ENCODE measurements around the gene CHST3.
"Not testable (repeated sequence)": the region's sequence is repeated elsewhere in the genome, so short reads cannot be mapped to it uniquely, and the experiment has no call there.

Gene CHST3

DNA sequence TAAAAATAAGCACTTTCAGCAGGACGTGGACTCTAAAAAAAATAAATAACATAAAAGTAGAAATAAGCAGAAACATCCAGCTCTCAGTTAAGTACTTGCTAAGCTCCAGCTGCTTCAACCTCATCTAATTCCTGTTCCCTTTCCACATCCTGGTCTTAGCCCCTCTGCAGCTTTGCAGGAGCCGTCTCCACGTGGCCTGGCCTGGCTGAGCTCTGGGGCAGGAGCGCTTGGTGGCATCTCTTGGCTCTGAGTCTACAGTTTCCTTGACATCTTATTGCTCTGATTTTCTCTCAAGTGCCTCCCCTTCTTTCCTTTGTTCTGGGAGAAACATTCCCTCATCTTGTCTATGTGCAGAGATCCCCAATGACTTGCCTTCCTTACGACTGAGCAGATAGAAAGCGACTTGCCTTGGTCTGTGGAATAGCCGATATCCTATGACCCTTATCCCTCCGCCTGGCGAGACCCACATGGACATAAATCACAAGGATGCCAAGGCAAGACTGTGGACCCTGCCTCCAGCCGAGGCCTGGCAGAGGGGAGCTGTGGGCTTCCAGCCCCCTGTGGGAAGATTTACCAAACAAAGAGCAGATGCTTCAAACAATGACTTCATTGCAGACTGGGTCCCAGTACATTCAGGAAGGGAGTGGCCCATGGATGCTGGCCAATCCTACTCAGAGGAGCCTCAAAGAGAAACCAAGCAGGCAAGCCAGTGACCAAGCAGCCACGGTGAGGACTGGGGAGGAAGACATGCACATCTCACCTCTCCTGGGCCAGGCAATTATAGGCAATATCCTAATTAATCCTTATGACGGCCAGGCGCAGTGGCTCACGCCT, 62.3 kb downstream of the CHST3 start:
- no peaks in the 10 kb centered on the region for H3K4me1 ChIP-seq (ENCODE audit: control insufficient read depth, insufficient read depth, low read length)

DNA sequence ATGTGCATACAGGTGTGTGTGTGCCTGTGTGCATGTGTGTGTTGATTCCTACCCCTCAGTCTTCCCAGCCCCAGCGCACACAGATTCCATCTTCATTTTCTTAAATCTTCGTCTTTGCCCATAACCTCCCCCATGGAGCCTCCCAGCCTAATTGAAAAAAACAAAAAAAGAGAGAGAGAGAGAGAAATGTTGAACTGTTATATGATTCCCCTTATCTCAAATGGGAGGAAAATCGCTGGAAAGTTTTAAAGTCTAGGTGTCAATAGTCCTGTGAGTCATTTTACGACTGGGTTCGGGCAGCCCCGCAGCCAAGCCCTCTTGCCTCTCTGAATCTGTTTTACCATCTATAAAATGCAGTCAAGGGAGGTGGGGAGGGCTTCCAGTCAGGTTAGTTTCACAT, 63.3 kb downstream of the CHST3 start:
- H3K9me3 ChIP-seq (ENCODE audit: control insufficient read depth, insufficient read depth, low read length) = no peaks in the 10 kb centered on the region
- no peak overlapping the region for H3K27ac ChIP-seq (ENCODE audit: low read depth, low read length)
- H3K4me1 ChIP-seq (ENCODE audit: control insufficient read depth, insufficient read depth, low read length) = no peaks in the 10 kb centered on the region
- no peak overlapping the region for H3K4me3 ChIP-seq (ENCODE audit: low read depth, low read length)
- H3K36me3 ChIP-seq (ENCODE audit: control insufficient read depth, insufficient read depth, low read length) = no peaks in the 10 kb centered on the region
- H3K27me3 ChIP-seq (ENCODE audit: control insufficient read depth, insufficient read depth, low read length) = no peaks in the 10 kb centered on the region
- no peak overlapping the region for H3K9ac ChIP-seq (ENCODE audit: low read depth, low read length)

More for the DNA sequence above, 62.3 kb downstream of the CHST3 start:
- no peak overlapping the region for H3K27ac ChIP-seq (ENCODE audit: low read depth, low read length)
- H3K27me3 ChIP-seq (ENCODE audit: control insufficient read depth, insufficient read depth, low read length) = no peaks in the 10 kb centered on the region
- no peak overlapping the region for H3K4me3 ChIP-seq (ENCODE audit: low read depth, low read length)
- H3K9me3 ChIP-seq (ENCODE audit: control insufficient read depth, insufficient read depth, low read length) = no peaks in the 10 kb centered on the region
- H3K9ac ChIP-seq (ENCODE audit: low read depth, low read length) = no peak overlapping the region
- no peaks in the 10 kb centered on the region for H3K36me3 ChIP-seq (ENCODE audit: control insufficient read depth, insufficient read depth, low read length)

DNA sequence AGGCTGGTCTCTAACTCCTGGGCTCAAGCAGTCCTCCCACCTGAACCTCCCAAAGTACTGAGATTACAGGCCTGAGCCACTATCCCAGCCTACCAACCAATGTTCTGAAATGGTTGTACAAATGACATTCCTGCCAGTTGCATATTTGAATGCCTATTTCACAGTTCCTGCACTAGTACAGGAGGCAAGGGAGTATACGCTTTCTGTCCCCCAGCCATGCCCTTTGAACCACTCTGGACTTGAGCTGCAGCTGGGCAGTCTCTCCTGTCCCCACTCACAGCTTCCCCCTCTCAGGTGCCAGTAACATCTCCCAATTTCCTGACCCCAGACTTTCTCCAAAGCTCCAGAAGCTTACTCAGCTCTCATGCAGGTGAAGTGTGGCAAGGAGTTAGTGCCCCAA, 65.2 kb downstream of the CHST3 start:
- Histone ChIP-seq H3K27me3 (ENCODE audit: control insufficient read depth, insufficient read depth, low read length) (no peaks in the 10 kb centered on the region), H3K36me3 (ENCODE audit: control insufficient read depth, insufficient read depth, low read length) (no peaks in the 10 kb centered on the region), H3K4me1 (ENCODE audit: control insufficient read depth, insufficient read depth, low read length) (no peaks in the 10 kb centered on the region), H3K9me3 (ENCODE audit: control insufficient read depth, insufficient read depth, low read length) (no peaks in the 10 kb centered on the region), H3K27ac (ENCODE audit: low read depth, low read length) (no peak overlapping the region), H3K4me3 (ENCODE audit: low read depth, low read length) (no peak overlapping the region), H3K9ac (ENCODE audit: low read depth, low read length) (no peak overlapping the region)

DNA sequence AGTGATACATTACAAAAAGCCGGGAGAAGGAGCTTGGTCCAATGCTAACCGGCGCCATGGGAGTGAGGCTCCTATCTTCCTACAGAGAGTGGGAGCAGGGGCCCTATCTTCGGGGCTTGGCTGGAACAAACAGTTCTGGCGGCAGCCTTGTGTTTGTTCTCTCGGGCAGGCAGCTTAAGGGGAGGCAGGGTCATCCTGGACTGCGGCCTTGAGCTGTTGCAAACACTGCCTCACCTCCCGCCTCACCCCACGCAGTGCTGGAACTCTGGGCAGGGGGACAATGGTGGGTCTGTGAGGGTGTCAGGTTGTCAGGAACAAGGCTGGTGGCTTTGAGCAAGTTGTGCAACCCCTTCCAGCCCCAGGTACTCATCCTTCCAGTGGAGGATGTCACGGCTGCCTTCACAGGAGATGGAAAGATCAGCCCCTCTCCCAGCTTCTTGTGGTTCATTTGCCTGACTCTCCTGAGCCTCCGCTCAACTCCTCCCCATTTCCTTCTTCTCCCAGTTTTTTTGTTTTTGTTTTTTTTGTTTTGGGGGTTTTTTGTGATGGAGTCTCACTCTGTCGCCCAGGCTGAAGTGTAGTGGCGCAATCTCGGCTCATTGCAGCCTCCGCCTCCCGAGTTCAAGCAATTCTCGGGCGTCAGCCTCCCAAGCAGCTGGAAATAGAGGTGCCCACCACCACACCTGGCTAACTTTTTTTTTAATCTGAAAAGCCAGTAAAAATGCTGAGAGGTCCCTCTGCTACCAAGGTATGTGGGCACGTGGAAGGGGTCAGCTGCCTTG, 66.8 kb downstream of the CHST3 start:
- no peaks in the 10 kb centered on the region for H3K27me3 ChIP-seq (ENCODE audit: control insufficient read depth, insufficient read depth, low read length)

DNA sequence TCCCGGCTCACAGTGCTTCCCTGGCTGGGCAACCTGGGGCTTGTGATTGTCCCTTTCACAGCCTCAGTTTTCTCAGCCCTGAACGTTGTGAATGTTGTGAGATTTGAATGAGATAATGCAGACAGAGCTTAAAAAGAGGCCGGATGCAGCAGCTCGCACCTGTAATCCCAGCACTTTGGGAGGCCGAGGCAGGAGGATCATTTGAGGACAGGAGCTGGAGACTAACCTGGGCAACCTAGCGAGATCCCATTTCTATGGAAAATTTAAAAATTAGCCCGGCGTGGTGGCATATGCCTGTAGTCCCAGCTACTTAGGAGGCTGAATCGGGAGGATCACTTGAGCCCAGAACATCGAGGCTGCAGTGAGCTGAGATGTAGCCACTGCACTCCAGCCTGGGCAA, 67.5 kb downstream of the CHST3 start:
- Histone ChIP-seq H3K9ac (ENCODE audit: low read depth, low read length) (no peak overlapping the region), H3K27ac (ENCODE audit: low read depth, low read length) (no peak overlapping the region), H3K4me1 (ENCODE audit: control insufficient read depth, insufficient read depth, low read length) (no peaks in the 10 kb centered on the region), H3K27me3 (ENCODE audit: control insufficient read depth, insufficient read depth, low read length) (no peaks in the 10 kb centered on the region), H3K36me3 (ENCODE audit: control insufficient read depth, insufficient read depth, low read length) (no peaks in the 10 kb centered on the region), H3K4me3 (ENCODE audit: low read depth, low read length) (no peak overlapping the region), H3K9me3 (ENCODE audit: control insufficient read depth, insufficient read depth, low read length) (no peaks in the 10 kb centered on the region)

More for the DNA sequence above, 66.8 kb downstream of the CHST3 start:
- H3K9me3 ChIP-seq (ENCODE audit: control insufficient read depth, insufficient read depth, low read length) = no peaks in the 10 kb centered on the region
- H3K27ac ChIP-seq (ENCODE audit: low read depth, low read length) = no peak overlapping the region
- no peaks in the 10 kb centered on the region for H3K36me3 ChIP-seq (ENCODE audit: control insufficient read depth, insufficient read depth, low read length)
- H3K9ac ChIP-seq (ENCODE audit: low read depth, low read length) = no peak overlapping the region
- H3K4me3 ChIP-seq (ENCODE audit: low read depth, low read length) = no peak overlapping the region
- no peaks in the 10 kb centered on the region for H3K4me1 ChIP-seq (ENCODE audit: control insufficient read depth, insufficient read depth, low read length)

DNA sequence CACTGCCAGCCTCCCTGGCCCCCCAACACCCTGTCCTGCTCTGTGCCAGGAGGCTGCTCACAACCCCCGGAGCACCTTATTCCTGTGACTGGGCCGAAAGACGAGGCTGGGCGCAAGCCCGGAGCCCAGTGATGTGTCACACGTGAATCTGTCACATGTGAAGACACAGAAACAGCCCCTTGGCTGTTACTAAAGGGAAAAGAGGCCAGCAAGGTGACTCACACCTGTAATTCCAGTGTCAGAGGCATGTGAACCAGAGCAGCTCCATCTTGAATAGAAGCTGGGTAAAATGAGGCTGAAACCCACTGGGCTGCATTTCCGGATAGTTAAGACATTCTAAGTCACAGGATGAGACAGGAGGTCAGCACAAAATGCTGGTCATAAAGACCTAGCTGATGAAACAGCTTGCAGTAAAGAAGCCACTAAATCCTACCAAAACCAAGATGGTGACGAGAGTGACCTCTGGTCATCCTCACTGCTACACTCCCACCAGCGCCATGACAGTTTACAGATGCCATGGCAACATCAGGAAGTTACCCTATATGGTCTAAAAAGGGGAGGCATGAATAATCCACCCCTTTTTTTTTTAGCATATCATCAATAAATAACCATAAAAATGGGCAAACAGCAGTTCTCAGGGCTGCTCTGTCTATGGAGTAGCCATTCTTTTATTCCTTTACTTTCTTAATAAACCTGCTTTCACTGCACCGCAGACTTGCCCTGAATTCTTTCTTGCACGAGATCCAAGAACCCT, 68.4 kb downstream of the CHST3 start:
- not testable (repeated sequence) for H3K27ac ChIP-seq (ENCODE audit: low read depth, low read length); H3K4me1 ChIP-seq (ENCODE audit: control insufficient read depth, insufficient read depth, low read length); H3K4me3 ChIP-seq (ENCODE audit: low read depth, low read length); H3K36me3 ChIP-seq (ENCODE audit: control insufficient read depth, insufficient read depth, low read length); H3K9me3 ChIP-seq (ENCODE audit: control insufficient read depth, insufficient read depth, low read length); H3K27me3 ChIP-seq (ENCODE audit: control insufficient read depth, insufficient read depth, low read length); H3K9ac ChIP-seq (ENCODE audit: low read depth, low read length)

DNA sequence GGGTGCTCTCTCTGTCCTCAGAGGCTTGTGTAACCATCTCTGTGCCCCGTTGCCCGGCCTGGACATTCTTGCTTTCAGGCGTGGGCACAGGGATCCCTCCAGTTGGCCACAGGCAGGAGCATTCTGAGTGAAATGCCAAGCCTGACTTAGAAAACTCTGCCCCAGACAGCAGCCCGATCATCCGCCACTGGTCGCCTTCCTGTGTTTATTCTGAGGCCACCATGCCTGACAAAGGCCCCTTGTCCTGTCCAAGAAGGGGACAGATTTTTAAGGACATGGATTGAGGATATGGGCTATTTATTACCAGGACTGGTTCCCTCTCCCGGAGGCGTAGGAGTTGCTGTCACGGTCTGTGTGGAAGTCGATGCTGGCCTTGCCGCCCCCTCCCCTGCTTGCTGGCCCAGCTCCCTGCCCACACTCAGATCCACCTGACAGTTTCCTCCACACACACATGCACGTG, 69.9 kb downstream of the CHST3 start:
- Histone ChIP-seq H3K36me3 (ENCODE audit: control insufficient read depth, insufficient read depth, low read length) (no peaks in the 10 kb centered on the region), H3K9ac (ENCODE audit: low read depth, low read length) (no peak overlapping the region), H3K4me3 (ENCODE audit: low read depth, low read length) (no peak overlapping the region), H3K9me3 (ENCODE audit: control insufficient read depth, insufficient read depth, low read length) (no peaks in the 10 kb centered on the region), H3K4me1 (ENCODE audit: control insufficient read depth, insufficient read depth, low read length) (peaks cover 17% of the 10 kb centered on the region), H3K27ac (ENCODE audit: low read depth, low read length) (no peak overlapping the region), H3K27me3 (ENCODE audit: control insufficient read depth, insufficient read depth, low read length) (no peaks in the 10 kb centered on the region; the same call in 1 of the 2 replicates)

DNA sequence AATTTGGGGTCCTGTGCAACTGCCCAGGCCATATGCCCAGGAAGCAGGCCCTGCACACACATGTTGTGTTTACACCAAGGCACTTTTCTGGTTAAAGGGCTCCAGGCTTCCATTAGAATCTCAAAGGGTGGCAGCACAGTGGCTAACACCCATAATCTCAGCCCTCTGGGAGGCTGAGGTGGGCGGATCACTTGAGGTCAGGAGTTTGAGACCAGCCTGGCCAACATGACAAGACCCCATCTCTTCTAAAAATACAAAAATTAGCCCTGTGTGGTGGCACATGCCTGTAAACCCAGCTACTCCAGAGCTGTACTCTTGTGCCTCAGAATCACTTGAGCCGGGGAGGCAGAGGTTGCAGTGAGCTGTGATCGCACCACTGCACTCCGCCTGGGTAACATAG, 70.6 kb downstream of the CHST3 start:
- H3K4me3 ChIP-seq (ENCODE audit: low read depth, low read length) = no peak overlapping the region
- H3K36me3 ChIP-seq (ENCODE audit: control insufficient read depth, insufficient read depth, low read length) = no peaks in the 10 kb centered on the region
- no peak overlapping the region for H3K9ac ChIP-seq (ENCODE audit: low read depth, low read length)
- peaks cover 17% of the 10 kb centered on the region for H3K4me1 ChIP-seq (ENCODE audit: control insufficient read depth, insufficient read depth, low read length)
- no peaks in the 10 kb centered on the region; the same call in 1 of the 2 replicates for H3K27me3 ChIP-seq (ENCODE audit: control insufficient read depth, insufficient read depth, low read length)
- no peak overlapping the region for H3K27ac ChIP-seq (ENCODE audit: low read depth, low read length)
- no peaks in the 10 kb centered on the region for H3K9me3 ChIP-seq (ENCODE audit: control insufficient read depth, insufficient read depth, low read length)

DNA sequence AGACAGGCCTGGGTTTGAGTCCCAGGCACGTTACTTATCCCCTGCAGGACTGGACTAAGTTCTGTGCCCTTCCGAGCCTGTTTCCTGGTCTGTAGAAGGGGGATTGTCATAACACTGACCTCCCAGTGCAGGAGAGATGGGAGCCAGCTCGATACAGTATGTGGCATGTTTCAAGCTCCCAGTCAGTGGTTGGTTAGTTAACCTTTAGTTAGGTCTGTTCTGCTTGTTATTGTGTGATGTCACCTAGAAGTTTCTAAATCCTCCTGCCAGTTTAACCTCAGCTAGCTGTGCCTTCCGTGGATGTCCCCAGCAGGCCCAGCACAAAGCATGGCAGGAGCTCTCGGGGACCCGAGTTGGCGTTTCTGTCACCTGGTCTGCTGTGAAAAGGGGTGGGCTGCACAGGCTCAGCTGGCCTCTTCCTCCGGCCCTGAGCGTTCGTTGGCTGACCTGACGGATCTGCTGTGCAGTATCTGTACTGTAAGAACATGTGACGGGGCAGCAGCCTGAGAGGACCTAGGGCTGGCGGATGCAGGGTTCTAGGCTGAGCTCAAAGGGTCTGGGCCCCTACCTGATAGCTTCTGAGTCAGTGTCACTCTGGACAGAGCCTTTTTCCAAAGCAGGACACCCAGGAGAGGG, 71.2 kb downstream of the CHST3 start:
- Histone ChIP-seq H3K4me1 (ENCODE audit: control insufficient read depth, insufficient read depth, low read length) (peaks cover 17% of the 10 kb centered on the region), H3K9me3 (ENCODE audit: control insufficient read depth, insufficient read depth, low read length) (no peaks in the 10 kb centered on the region), H3K9ac (ENCODE audit: low read depth, low read length) (no peak overlapping the region), H3K27ac (ENCODE audit: low read depth, low read length) (no peak overlapping the region), H3K27me3 (ENCODE audit: control insufficient read depth, insufficient read depth, low read length) (no peaks in the 10 kb centered on the region; the same call in 1 of the 2 replicates), H3K36me3 (ENCODE audit: control insufficient read depth, insufficient read depth, low read length) (no peaks in the 10 kb centered on the region), H3K4me3 (ENCODE audit: low read depth, low read length) (no peak overlapping the region)

DNA sequence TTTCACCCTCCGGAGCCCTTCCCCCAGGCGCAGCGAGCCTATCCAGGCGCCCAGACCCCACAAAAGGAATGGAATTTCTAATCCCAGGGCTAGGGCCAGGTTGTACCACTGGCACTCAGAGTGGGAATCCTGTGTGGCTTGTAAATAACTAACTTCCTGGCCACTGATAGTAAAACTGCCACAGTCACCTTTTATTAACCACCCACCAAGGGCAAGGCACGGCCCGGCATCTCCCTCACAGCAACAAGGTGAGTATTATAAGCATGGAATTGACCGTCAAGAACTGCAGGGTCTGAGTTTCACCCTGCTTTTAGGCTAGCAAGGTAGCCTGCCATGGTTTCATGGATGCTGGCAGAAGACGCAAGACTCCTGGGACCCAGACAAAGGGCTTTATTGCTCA, 73.1 kb downstream of the CHST3 start:
- H3K4me1 ChIP-seq (ENCODE audit: control insufficient read depth, insufficient read depth, low read length) = peaks cover 17% of the 10 kb centered on the region
- H3K27ac ChIP-seq (ENCODE audit: low read depth, low read length) = peak overlapping the region; percentile 79
- no peak overlapping the region for H3K9ac ChIP-seq (ENCODE audit: low read depth, low read length)
- no peak overlapping the region for H3K4me3 ChIP-seq (ENCODE audit: low read depth, low read length)
- H3K9me3 ChIP-seq (ENCODE audit: control insufficient read depth, insufficient read depth, low read length) = no peaks in the 10 kb centered on the region
- H3K36me3 ChIP-seq (ENCODE audit: control insufficient read depth, insufficient read depth, low read length) = no peaks in the 10 kb centered on the region
- H3K27me3 ChIP-seq (ENCODE audit: control insufficient read depth, insufficient read depth, low read length) = no peaks in the 10 kb centered on the region; the same call in 1 of the 2 replicates

Measured in HUES48 (cell line).